Measurements from ENCODE around the gene YPEL2. TPM values are rescaled to one million over a fixed set of nuclear protein-coding genes. Genes with fewer than 3 reads are reported as not detected.
A peak's percentile ranks its signal among the peaks of the same experiment; 100 is the strongest.

YPEL2 gene
- total RNA-seq, 2 experiments from 2014 or later, result 9.0 to 10.0 TPM

- no peaks in the 10 kb centered on the region for H3K9me3 Mint-ChIP-seq (ENCODE audit: insufficient read depth)
- H3K27ac Mint-ChIP-seq, result peak overlapping the region; percentile 89
- H3K4me1 Mint-ChIP-seq (ENCODE audit: low read depth), result peaks cover 42% of the 10 kb centered on the region
- DNase-seq (no peak), ATAC-seq (no peak)
- no peaks in the 10 kb centered on the region for H3K27me3 Mint-ChIP-seq (ENCODE audit: low read depth)
- no peak overlapping the region for H3K4me3 Mint-ChIP-seq
- CTCF ChIA-PET, result interaction anchor here (0.7 to 16.2 kb wide), 31 partner anchors 10 to 221 kb away, joined by 3 to 318 read pairs (median 5); partner anchors contain the start of gene GDPD1
- no peaks in the 10 kb centered on the region for H3K36me3 Mint-ChIP-seq (ENCODE audit: low read depth)
- POLR2A ChIA-PET, result interaction anchor here (0.7 to 4.8 kb wide), 3 partner anchors 81 to 221 kb away, joined by 4 to 22 read pairs (median 4); partner anchors contain the start of genes GDPD1 and YPEL2
These were observed 110.1 kb downstream of the YPEL2 start for GRCh38 chr17:59441464-59442096.

- no peaks in the 10 kb centered on the region for H3K9me3 Mint-ChIP-seq (ENCODE audit: insufficient read depth)
- ATAC-seq, result no peak
- no peak for DNase-seq
- ChIA-PET CTCF (interaction anchor here (1.2 to 16.2 kb wide), 4 partner anchors 12 to 125 kb away, joined by 5 to 318 read pairs (median 110); no protein-coding TSS in a partner anchor), POLR2A (interaction anchor here (4.8 kb wide), 1 partner anchor 113 kb away, joined by 22 read pairs; the partner anchor contains the start of gene YPEL2)
- no peaks in the 10 kb centered on the region for H3K36me3 Mint-ChIP-seq (ENCODE audit: low read depth)
- H3K4me3 Mint-ChIP-seq, result no peak overlapping the region
- no peak overlapping the region for H3K27ac Mint-ChIP-seq
- peaks cover 35% of the 10 kb centered on the region for H3K4me1 Mint-ChIP-seq (ENCODE audit: low read depth)
- H3K27me3 Mint-ChIP-seq (ENCODE audit: low read depth), result no peaks in the 10 kb centered on the region
These were observed 111.7 kb downstream of the YPEL2 start for GRCh38 chr17:59443106-59443505.

Small RNA genes within 50 kb of the gene (microRNA-seq; reads per million reads assigned to microRNA genes)
- not detected for gene MIR4729

Other genes with a start within 250 kb of the YPEL2 start
- 10 to 100 TPM; 25.4 to 28.8 TPM for gene TRIM37, start 224.8 kb upstream of the YPEL2 start, total RNA-seq
- 100 to 1,000 TPM; 105 to 121 TPM for gene SKA2, start 176.5 kb upstream of the YPEL2 start, total RNA-seq
- 10 to 100 TPM; 91.9 to 92.1 TPM for gene PRR11, start 175.9 kb upstream of the YPEL2 start, total RNA-seq
- gene SMG8, start 121.6 kb upstream of the YPEL2 start, total RNA-seq, result 10 to 100 TPM; 14.7 to 15.7 TPM
- 1 to 10 TPM; 1.6 to 3.3 TPM for gene GDPD1, start 111.1 kb upstream of the YPEL2 start, total RNA-seq
- gene DHX40, start 234.0 kb downstream of the YPEL2 start, total RNA-seq, result 10 to 100 TPM; 17.7 to 20.8 TPM